Coronary artery (tissue), 2 donors: ENCODE results near the gene TREM2.

Experiments used
- DNase-seq: peaks from one replicate; pipeline ENCODE4 v3.0.0-alpha.2; 2017; ENCODE audit warnings: low spot score
- H3K27ac ChIP-seq, 2 donors: fragments of 200-600 bp; sonication (generic); one replicate each; pipeline ENCODE4 v1.5.1; 2016 to 2019
- H3K4me3 ChIP-seq: fragments of 200-600 bp; sonication (generic); 2 replicates; pipeline ENCODE4 v1.5.1; 2016; ENCODE audit warnings: mild to moderate bottlenecking, moderate library complexity
- CTCF ChIP-seq: fragments of 200-600 bp; sonication (generic); IDR thresholded peaks from one replicate; pipeline ENCODE4 v1.5.1; 2019; ENCODE audit warnings: antibody characterized with exemption

Gene TREM2

GRCh38 chr6:41162687-41163418 lies at the start of gene TREM2:
TREM2 (minus strand) TSS chr6:41163116; CDS start chr6:41163082, 34 bp downstream.
- no peak for TF ChIP-seq CTCF
- Histone ChIP-seq H3K4me3 (no peak within 1 kb of the TSS), H3K27ac (no peak within 1 kb of the TSS)
- DNase-seq = no peak

- H3K4me3 ChIP-seq = no peak overlapping the region
These were observed 46.8 kb upstream of the TREM2 start for GRCh38 chr6:41209547-41210320.

GRCh38 chr6:41208439-41209106 lies 45.7 kb upstream of the TREM2 start:
- no peak for DNase-seq
- no peak for TF ChIP-seq CTCF
- no peak overlapping the region for H3K4me3 ChIP-seq
- H3K27ac ChIP-seq = no peak overlapping the region

More at GRCh38 chr6:41209547-41210320, 46.8 kb upstream of the TREM2 start:
- DNase-seq = peak; percentile 56
- H3K27ac ChIP-seq = no peak overlapping the region
- TF ChIP-seq CTCF = no peak

GRCh38 chr6:41204156-41204555 lies 41.2 kb upstream of the TREM2 start:
- H3K4me3 ChIP-seq = no peak overlapping the region
- no peak for TF ChIP-seq CTCF
- DNase-seq = no peak
- no peak overlapping the region for H3K27ac ChIP-seq

GRCh38 chr6:41201764-41202173 lies 38.9 kb upstream of the TREM2 start:
- H3K27ac ChIP-seq = no peak overlapping the region
- DNase-seq = no peak
- no peak for TF ChIP-seq CTCF
- no peak overlapping the region for H3K4me3 ChIP-seq

GRCh38 chr6:41200901-41201763 lies 38.2 kb upstream of the TREM2 start, which contains the start of gene TREML2:
TREML2 (minus strand) TSS chr6:41201149; CDS start chr6:41201008, 141 bp downstream.
- Histone ChIP-seq H3K27ac (peak within 1 kb of the TSS in 1 of 2 donors; percentile 59), H3K4me3 (no peak within 1 kb of the TSS)
- DNase-seq = no peak
- no peak for TF ChIP-seq CTCF
